HG03439 (cell line): ENCODE results near the gene HK1.
"Not testable (repeated sequence)": the region's sequence is repeated elsewhere in the genome, so short reads cannot be mapped to it uniquely, and the experiment has no call there.

Source experiments
- ATAC-seq: cut with Tn5 transposase; IDR thresholded peaks from one replicate; pipeline ENCODE4 v1.9.1; 2021; ENCODE audit warnings: mild to moderate bottlenecking, moderate library complexity; ENCODE audit not compliant: unreplicated experiment

The HK1 gene

GRCh38 chr10:69307434-69307833 is 29.1 kb downstream of the HK1 start:
- ATAC-seq, result no peak

GRCh38 chr10:69308304-69308703 is 30.0 kb downstream of the HK1 start:
- not testable (repeated sequence) for ATAC-seq

- no peak for ATAC-seq
Observed at GRCh38 chr10:69311309-69311708, 33.0 kb downstream of the HK1 start.

- no peak for ATAC-seq
Observed at GRCh38 chr10:69312528-69312927, 34.2 kb downstream of the HK1 start.

GRCh38 chr10:69315100-69315542 is 36.8 kb downstream of the HK1 start:
- ATAC-seq, result no peak

GRCh38 chr10:69315610-69316312 is 37.5 kb downstream of the HK1 start:
- ATAC-seq, result no peak

- no peak for ATAC-seq
Observed at GRCh38 chr10:69316313-69317059, 38.2 kb downstream of the HK1 start.

GRCh38 chr10:69317175-69317604 is 38.9 kb downstream of the HK1 start:
- ATAC-seq, result no peak

GRCh38 chr10:69317626-69318105 is 39.4 kb downstream of the HK1 start:
- peak; percentile 36 for ATAC-seq

GRCh38 chr10:69318106-69318866 is 40.0 kb downstream of the HK1 start:
- ATAC-seq, result peak; percentile 81

- ATAC-seq, result peak; percentile 18
Observed at GRCh38 chr10:69318867-69319727, 40.8 kb downstream of the HK1 start.

GRCh38 chr10:69319841-69320316 is 41.6 kb downstream of the HK1 start:
- ATAC-seq, result no peak

- ATAC-seq, result no peak
Observed at GRCh38 chr10:69320521-69320920, 42.2 kb downstream of the HK1 start.

- no peak for ATAC-seq
Observed at GRCh38 chr10:69321039-69321715, 42.9 kb downstream of the HK1 start.

- no peak for ATAC-seq
Observed at GRCh38 chr10:69321865-69322264, 43.6 kb downstream of the HK1 start.

GRCh38 chr10:69322346-69322745 is 44.0 kb downstream of the HK1 start:
- not testable (repeated sequence) for ATAC-seq

GRCh38 chr10:69323622-69324021 is 45.3 kb downstream of the HK1 start:
- no peak for ATAC-seq

GRCh38 chr10:69324583-69324982 is 46.3 kb downstream of the HK1 start:
- ATAC-seq, result no peak

GRCh38 chr10:69325637-69326523 is 47.6 kb downstream of the HK1 start:
- not testable (repeated sequence) for ATAC-seq
